ENCODE results near the gene SHLD1. TPM values are rescaled to one million over a fixed set of nuclear protein-coding genes. Genes with fewer than 3 reads are reported as not detected.

The SHLD1 gene
- total and polyA plus RNA-seq, 2 experiments from 2014 or later: 1.4 to 15.0 TPM

GRCh38 chr20:5757949-5758348 is 7.7 kb downstream of the SHLD1 start:
- H3K9me3 Mint-ChIP-seq: no peaks in the 10 kb centered on the region
- H3K4me1 Mint-ChIP-seq: peaks cover 12% of the 10 kb centered on the region
- no peaks in the 10 kb centered on the region for H3K36me3 ChIP-seq (ENCODE audit: insufficient read depth)
- H3K4me1 ChIP-seq (ENCODE audit: insufficient read depth): no peaks in the 10 kb centered on the region
- peak; percentile 78 for ATAC-seq
- H3K27ac Mint-ChIP-seq: no peak overlapping the region
- H3F3A ChIP-seq (replicated peaks; ENCODE audit: low read depth): no peaks in the 10 kb centered on the region
- no peak overlapping the region for H3K4me3 Mint-ChIP-seq
- TF ChIP-seq NANOG (IDR thresholded peaks at IDR 0.05; ENCODE audit: borderline replicate concordance) (no peak), CTCF (conservative IDR thresholded peaks at IDR 0.05; ENCODE audit: low read depth in 2 of 2) (peak; percentile 27 to 38; a peak in 3 of 4 replicates), CREB1 (CRISPR knock-in tag; IDR thresholded peaks at IDR 0.05; ENCODE audit: low read depth) (no peak), EZH2phosphoT487 (IDR thresholded peaks at IDR 0.05; ENCODE audit: unreplicated experiment) (no peak), ZNF114 (CRISPR knock-in tag; IDR thresholded peaks at IDR 0.05) (no peak), ZNF462 (CRISPR knock-in tag; IDR thresholded peaks at IDR 0.05) (no peak)
- H4K20me1 ChIP-seq (replicated peaks; ENCODE audit: insufficient read depth): no peaks in the 10 kb centered on the region
- H2AFZ ChIP-seq: no peak overlapping the region
- H3K4me3 ChIP-seq: no peak overlapping the region
- H3K27me3 Mint-ChIP-seq (ENCODE audit: insufficient read depth, low read depth, poor library complexity): no peaks in the 10 kb centered on the region
- H3K27ac ChIP-seq (ENCODE audit: low read depth): no peak overlapping the region
- H3K36me3 Mint-ChIP-seq (ENCODE audit: low read depth): peaks cover 12% of the 10 kb centered on the region
- no peak overlapping the region for H3K4me2 ChIP-seq
- no peaks in the 10 kb centered on the region for H3K27me3 ChIP-seq (ENCODE audit: insufficient read depth)
- H3K9me2 ChIP-seq (ENCODE audit: insufficient read depth): no peaks in the 10 kb centered on the region
- H3K79me2 ChIP-seq (replicated peaks; ENCODE audit: insufficient read depth): no peaks in the 10 kb centered on the region
- DNase-seq (ENCODE audit: low spot score): peak; percentile 56
